HFF-Myc (cell line): Measurements from ENCODE around the gene TMC6.

Source experiments
- DNase-seq: peaks from one replicate; pipeline ENCODE4 v3.0.0-alpha.2; 2011; ENCODE audit warnings: low read depth; ENCODE audit errors: extremely low read depth
- H3K4me3 ChIP-seq: replicated peaks from 2 replicates; pipeline ENCODE4 v1.5.1; 2011; ENCODE audit warnings: low read depth, mild to moderate bottlenecking, control low read depth, low read length
- CTCF ChIP-seq: IDR thresholded peaks from 2 replicates; pipeline ENCODE4 v1.5.1; 2012; ENCODE audit warnings: mild to moderate bottlenecking, low read depth, low read length, control low read depth; ENCODE audit errors: missing control alignments

Gene TMC6

DNA sequence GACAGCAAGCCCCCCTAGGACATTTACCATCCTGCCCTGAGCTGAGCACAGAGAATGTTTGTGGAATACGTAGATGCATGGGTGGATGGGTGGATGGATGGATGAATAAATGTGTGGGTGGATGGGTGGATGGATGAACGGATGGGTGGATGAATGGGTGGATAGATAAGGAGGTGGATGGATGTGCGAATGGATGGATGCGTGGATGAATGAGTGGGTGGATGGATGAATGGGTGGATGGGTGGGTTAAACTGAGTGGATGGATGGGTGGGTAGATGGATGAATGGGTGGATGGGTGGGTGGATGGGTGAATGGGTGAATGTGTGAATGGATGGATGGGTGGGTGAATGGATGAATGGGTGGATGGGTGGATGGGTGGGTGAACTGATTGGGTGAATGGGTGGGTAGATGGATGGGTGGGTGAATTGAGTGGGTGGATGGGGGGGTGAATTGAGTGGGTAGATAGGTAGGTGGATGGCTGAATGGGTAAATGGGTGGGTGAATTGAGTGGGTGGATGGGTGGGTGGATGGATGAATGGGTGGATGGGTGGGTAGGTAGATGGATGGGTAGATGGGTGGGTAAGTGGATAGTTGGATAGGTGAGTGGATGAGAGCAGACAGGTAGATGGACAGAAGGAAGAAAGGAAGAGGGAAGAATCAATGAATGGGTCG is 5.2 kb downstream of the TMC6 start:
- TF ChIP-seq CTCF, result no peak
- no peak overlapping the region for H3K4me3 ChIP-seq
- DNase-seq, result no peak

DNA sequence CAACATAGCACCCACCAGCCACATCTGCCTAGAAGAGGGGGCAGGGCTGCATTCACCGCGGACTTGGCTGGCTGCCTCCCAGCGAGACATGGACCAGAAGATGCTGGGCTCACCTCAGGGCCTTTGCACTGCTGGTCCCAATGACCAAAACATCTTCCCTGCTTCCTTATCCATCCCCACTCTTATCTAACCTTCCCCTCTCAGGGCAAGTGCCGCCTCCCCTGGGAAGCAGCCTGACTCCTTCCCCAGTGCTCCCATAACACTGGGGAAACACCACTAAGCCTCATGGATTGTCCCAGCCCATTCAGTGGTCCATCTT is 5.7 kb downstream of the TMC6 start:
- DNase-seq, result no peak
- H3K4me3 ChIP-seq, result no peak overlapping the region
- no peak for TF ChIP-seq CTCF

- no peak for DNase-seq
- H3K4me3 ChIP-seq, result no peak overlapping the region
These were observed 6.2 kb downstream of the TMC6 start for GRCh38 chr17:78122216-78122930.

GRCh38 chr17:78121801-78122215 is 6.7 kb downstream of the TMC6 start:
- TF ChIP-seq CTCF, result no peak
- no peak for DNase-seq
- no peak overlapping the region for H3K4me3 ChIP-seq

More at GRCh38 chr17:78122216-78122930, 6.2 kb downstream of the TMC6 start:
- no peak for TF ChIP-seq CTCF

DNA sequence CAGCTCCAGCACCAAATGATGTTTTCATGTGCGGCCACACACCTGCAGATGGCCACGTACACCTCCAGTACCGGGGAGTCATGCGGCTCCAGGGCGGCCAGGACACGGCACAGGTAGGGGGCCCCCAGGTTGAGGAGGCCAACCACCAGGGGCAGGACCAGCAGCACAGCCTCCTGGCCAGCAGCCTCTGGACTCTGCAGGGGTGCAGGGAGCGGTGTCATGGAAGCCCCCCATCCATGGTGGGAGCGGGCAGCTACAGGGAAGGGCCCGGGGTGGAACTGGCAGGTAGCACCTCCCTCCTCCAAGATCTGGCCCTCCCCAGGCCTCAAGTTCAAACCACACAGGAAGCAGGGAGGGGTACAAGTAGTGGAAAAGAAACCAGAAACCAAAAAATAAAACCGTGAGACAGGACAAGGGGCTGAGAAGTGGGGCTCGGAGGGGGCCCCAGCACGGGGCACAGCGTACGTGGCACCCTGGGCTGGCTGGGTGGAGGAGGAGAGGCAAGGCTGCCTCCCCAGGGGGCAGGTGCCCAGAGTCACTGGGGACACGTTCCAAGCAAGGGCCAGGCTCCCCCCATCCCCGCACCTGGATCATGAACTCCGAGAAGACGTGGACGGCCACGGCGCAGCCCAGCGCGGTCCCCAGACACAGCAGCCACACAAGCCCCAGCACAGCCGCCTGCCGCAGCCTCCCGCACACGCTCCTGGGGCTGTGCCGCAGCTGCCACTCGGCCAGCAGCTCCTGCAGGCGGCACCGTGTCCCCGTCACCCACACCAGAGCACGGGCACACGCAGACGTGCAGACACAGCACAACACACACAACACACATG is 7.4 kb downstream of the TMC6 start:
- DNase-seq, result no peak

GRCh38 chr17:78120537-78120936 is 8.0 kb downstream of the TMC6 start:
- TF ChIP-seq CTCF, result no peak
- H3K4me3 ChIP-seq, result no peak overlapping the region
- no peak for DNase-seq

More for the DNA sequence above, 7.4 kb downstream of the TMC6 start:
- TF ChIP-seq CTCF, result no peak
- H3K4me3 ChIP-seq, result no peak overlapping the region
